GM21825 (cell line): ENCODE measurements around the gene KITLG.
"Not testable (repeated sequence)": the region's sequence is repeated elsewhere in the genome, so short reads cannot be mapped to it uniquely, and the experiment has no call there.

ENCODE experiments used
- ATAC-seq: cut with Tn5 transposase; IDR thresholded peaks from one replicate; pipeline ENCODE4 v1.9.1; 2021; ENCODE audit warnings: mild to moderate bottlenecking, moderate library complexity; ENCODE audit not compliant: unreplicated experiment

KITLG gene

GRCh38 chr12:88576866-88577265 is 3.4 kb downstream of the KITLG start:
- ATAC-seq: no peak

GRCh38 chr12:88575361-88575970 is 4.8 kb downstream of the KITLG start:
- ATAC-seq: no peak

DNA sequence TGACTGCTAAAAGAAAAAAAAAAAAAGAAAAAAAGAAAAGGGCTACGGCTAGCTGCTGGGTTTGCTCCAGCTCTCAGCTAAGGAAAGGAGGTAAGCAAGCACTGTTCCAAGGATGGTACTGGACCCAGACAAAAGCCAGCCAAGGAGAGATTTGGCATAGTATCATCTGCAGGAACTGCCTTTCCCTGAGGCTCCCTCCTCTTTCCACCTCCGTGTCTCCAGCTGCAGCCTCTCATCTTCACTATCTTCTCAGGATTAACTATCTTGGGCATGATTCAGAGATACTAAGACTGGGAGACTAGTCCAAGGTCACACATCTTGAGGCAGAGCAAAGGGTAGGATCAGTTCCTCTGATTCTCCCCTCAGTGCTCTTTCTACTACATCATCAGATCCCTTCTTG is 6.0 kb downstream of the KITLG start:
- ATAC-seq: no peak

GRCh38 chr12:88573583-88573982 is 6.7 kb downstream of the KITLG start:
- no peak for ATAC-seq

GRCh38 chr12:88572781-88573549 is 7.3 kb downstream of the KITLG start:
- ATAC-seq: no peak

DNA sequence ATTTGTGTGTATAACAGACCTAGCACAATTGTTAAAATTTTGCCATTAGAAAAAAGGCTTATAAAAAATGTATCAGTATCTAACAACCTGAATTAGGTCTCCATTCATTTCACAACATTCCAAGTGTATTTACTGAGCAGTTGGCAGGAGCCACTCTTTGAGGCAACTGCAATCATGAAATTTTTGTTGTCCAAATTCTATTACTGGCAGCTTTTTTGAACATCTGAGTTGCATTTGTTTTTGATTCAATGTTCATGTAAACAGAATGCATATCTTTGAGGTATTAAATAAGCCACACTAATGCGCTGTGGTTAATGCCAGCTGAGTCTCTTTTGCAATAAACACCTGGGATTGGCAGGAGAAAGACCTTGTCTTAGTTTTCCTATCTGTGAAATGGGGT is 8.7 kb downstream of the KITLG start:
- no peak for ATAC-seq

GRCh38 chr12:88570103-88570502 is 10.2 kb downstream of the KITLG start:
- ATAC-seq: no peak

GRCh38 chr12:88566430-88566829 is 13.8 kb downstream of the KITLG start:
- no peak for ATAC-seq

DNA sequence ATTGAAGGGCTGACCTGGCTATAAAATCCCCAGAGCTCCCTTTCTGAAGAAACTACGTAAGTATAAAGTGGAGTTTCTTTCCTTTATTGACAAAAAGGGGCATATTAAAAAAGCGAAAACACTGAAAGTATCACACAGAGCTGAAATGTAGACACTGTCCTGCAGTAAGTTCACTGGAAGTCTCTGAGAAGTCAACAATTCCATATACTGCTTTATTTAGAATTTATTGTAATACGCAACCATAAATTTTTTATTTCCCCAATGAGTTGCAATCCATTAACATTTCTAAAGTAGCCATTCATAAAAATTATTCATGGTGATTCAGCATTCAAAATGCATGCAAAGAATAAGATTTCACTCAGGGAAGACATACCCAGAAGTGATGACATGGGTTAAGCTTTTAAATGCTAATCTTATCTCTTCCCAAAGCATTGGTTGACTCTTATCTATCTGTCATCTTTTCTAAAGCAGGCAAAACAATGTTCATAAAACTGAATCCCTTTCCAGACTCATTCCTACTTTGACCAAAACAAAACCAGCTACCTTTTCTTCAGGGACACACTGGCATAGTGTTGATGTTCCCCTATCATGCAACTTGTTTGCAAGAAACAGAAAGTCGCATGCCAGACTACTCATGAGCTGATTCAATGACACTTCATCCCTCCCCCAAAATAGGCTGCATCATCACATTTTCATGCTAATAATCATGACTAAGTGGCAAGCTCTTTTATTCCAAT is 17.3 kb downstream of the KITLG start:
- ATAC-seq: no peak

DNA sequence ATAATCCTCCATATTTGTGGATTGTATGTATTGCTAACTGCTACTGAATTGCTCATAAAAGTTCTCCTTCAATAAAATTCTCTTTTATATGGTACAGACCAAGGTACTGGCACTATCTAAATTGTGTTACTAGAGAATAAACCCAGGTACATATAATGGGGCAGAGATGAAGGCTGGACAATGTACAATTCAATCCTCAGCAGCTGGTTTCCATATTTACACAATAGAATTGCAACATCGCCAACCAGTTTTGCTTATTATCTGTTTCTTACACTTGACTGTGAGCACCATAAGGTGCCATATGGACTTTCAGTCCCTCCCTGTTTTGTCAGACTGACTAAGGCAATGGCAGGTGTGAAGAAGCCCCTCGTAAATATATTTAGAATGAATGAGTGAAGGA is 18.1 kb downstream of the KITLG start:
- ATAC-seq: no peak

DNA sequence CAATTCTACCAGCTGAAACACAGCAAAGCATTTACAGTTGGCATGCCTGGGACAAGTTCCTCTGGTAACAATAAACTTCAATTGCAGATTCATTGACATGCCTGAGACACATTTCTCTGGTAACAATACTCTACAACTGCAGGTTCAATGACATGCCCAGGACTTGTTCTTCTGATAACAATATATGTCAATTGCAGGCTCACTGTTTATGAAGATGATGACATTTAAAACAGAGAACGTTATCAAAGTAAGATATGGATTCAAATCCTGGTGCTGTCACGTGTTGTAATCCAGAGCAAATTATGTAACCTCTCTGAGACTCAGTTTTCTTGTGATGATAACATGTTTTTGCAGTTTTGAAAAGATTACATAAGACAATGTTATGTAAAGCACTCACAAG is 20.5 kb downstream of the KITLG start:
- ATAC-seq: no peak

DNA sequence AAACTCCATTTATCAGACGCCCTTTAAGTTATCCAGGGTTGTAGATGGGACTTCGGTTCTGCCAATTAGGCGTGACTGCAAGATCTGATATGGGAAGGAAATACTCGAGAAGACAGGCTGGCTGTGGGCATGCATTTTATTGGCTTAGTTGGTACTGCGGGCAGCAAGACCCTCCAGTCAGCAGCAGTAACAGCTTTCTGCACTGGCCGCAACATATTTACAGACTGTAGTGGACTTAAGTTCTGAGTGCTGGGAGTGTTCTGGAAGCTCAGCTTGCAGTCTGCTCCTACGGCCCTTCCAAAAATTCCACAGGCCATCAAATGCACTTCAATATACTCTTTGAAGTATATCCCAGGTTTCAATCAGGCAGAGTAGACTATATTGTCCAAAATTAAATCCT is 21.1 kb downstream of the KITLG start:
- ATAC-seq: no peak

- no peak for ATAC-seq
Observed at GRCh38 chr12:88558340-88558867, 21.9 kb downstream of the KITLG start.

- no peak for ATAC-seq
Observed at GRCh38 chr12:88556213-88556774, 24.0 kb downstream of the KITLG start.

- no peak for ATAC-seq
Observed at GRCh38 chr12:88553941-88554658, 26.2 kb downstream of the KITLG start.

- no peak for ATAC-seq
Observed at GRCh38 chr12:88552610-88553079, 27.6 kb downstream of the KITLG start.

GRCh38 chr12:88549929-88550328 is 30.3 kb downstream of the KITLG start:
- ATAC-seq: no peak

DNA sequence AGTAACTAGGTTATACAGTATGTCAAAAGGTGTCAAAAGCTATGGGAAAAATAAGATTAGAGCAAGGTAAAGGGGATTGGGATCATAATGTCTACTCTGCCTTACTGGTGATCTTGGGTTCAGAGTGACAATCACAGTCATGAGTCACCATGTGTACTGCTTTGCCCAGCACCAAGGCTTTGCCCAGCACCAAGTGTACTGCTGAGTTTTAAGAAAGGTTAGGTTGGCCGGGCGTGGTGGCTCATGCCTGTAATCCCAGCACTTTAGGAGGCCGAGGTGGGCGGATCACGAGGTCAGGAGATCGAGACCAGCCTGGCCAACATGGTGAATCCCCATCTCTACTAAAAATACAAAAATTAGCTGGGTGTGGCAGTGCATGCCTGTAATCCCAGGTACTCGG is 32.3 kb downstream of the KITLG start:
- ATAC-seq: not testable (repeated sequence)

- no peak for ATAC-seq
Observed at GRCh38 chr12:88546853-88547252, 33.4 kb downstream of the KITLG start.

- no peak for ATAC-seq
Observed at GRCh38 chr12:88546226-88546625, 34.0 kb downstream of the KITLG start.
